Psoas muscle (tissue), 8 donors: ENCODE measurements around the gene INSR. TPM values are rescaled to one million over a fixed set of nuclear protein-coding genes. Genes with fewer than 3 reads are reported as not detected.

Experiments used
- ATAC-seq, 4 donors: fragments of 200-7000 bp; cut with Tn5 transposase; one replicate each; pipeline ENCODE4 v1.9.1; 2020; ENCODE audit warnings: moderate library complexity in 3 of 4, mild to moderate bottlenecking in 2 of 4
- DNase-seq, 2 donors: peaks; one replicate each; pipeline ENCODE4 v3.0.0-alpha.2; 2020
- H3K27ac ChIP-seq: fragments of 200-600 bp; one replicate; pipeline ENCODE4 v1.8.0; 2022
- H3K27me3 ChIP-seq, 3 donors: fragments of 200-600 bp in 1 of 3; one replicate each; pipeline versions ENCODE4 v1.6.1 to v1.8.0; 2013 to 2022; ENCODE audit warnings: low read length in 2 of 3, mild to moderate bottlenecking in 2 of 3, moderate library complexity in 1 of 3; ENCODE audit not compliant: insufficient read depth in 3 of 3
- H3K36me3 ChIP-seq, 2 donors: fragments of 200-600 bp in 1 of 2; one replicate each; pipeline versions ENCODE4 v1.6.1 to v1.8.0; 2013 to 2022; ENCODE audit warnings: low read depth in 1 of 2, mild to moderate bottlenecking in 1 of 2, moderate library complexity in 1 of 2; ENCODE audit not compliant: insufficient read depth in 1 of 2
- H3K4me1 ChIP-seq: fragments of 200-600 bp; one replicate; pipeline ENCODE4 v1.8.0; 2022
- H3K4me3 ChIP-seq: fragments of 200-600 bp; one replicate; pipeline ENCODE4 v1.8.0; 2022; ENCODE audit warnings: mild to moderate bottlenecking
- H3K9me3 ChIP-seq: fragments of 200-600 bp; one replicate; pipeline ENCODE4 v1.8.0; 2022
- WGBS, 3 donors: extraction: QIAGEN DNeasy Blood & Tissue Kit; methylation state at CpG; one replicate each; pipeline versions ENCODE4 v1.1.6 to v1.1.7; 2013; 5-methylcytosine and 5-hydroxymethylcytosine counted together
- intact Hi-C, 2 donors: fragments of 100-400 bp; cut with DNase I; formaldehyde crosslinking; loops; one replicate each; pipeline versions ENCODE4 v1.11.0 to v1.14.2; 2022
- polyA plus RNA-seq, 3 donors: library from polyadenylated mRNA; stranded (reverse); fragments of 200-250 nt; gene quantifications; one replicate each; pipeline ENCODE4 v1.2.3, GENCODE V29; 2013
- total RNA-seq, 4 donors: library from RNA; stranded (reverse); fragmentation: NEBNext Ultra II Directional in 2 of 4; extraction: Animal tissue kit (Norgen Biotek cat#: 25700) in 2 of 4; gene quantifications; one replicate each; pipeline versions ENCODE4 v1.2.1 to v1.2.4, GENCODE V29; 2021 to 2023
- TF ChIP-seq, protein P1 (sequence below): fragments of 200-600 bp; IDR thresholded peaks from one replicate; pipeline ENCODE4 v1.8.0; 2022; ENCODE audit warnings: antibody characterized with exemption
- donor health status: healthy with polysubstance abuse.
- donor health status: DM: no; HTN: no; CAD: no; lungs with moderate emphysema.
- donor health status: Bipolar disorder and iron deficiency.
- donor health status: healthy.
- donor health status: DM: yes; HTN: yes; CAD: no.
- donor health status: DM: no; HTN: no; CAD: no.
- donor health status: DM: no; HTN: no; CAD: no.
- donor health status: DM: yes; HTN: yes; CAD: no.

INSR gene
- total and polyA plus RNA-seq, 7 donors: 3.7 to 95.1 (median 48.5) TPM

DNA sequence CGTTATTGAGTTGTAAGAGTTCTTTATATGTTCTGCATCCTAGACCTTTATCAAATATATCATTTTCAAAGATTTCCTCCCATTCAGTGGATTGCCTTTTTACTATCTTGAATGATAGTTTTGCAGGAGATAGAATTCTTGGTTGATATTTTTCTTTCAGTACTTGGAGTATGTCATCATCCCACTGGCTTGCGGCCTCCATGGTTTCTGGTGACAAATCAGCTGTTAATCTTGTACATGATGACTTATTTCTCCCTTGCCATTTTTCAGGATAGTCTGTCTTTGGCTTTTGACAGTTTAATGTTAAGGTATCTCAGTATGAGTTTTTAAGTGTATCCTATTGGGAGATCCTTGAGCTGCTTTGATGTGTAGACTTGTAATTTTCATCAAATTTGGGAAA lies 216.2 kb downstream of the INSR start:
- ATAC-seq (no peak), DNase-seq (no peak)
- Histone ChIP-seq H3K4me1 (no peaks in the 10 kb centered on the region), H3K27ac (no peak overlapping the region), H3K36me3 (peaks cover 47 to 99% of the 10 kb centered on the region in 2 donors), H3K4me3 (no peak overlapping the region), H3K9me3 (peaks cover 56% of the 10 kb centered on the region), H3K27me3 (no peaks in the 10 kb centered on the region)
- TF ChIP-seq, protein P1, sequence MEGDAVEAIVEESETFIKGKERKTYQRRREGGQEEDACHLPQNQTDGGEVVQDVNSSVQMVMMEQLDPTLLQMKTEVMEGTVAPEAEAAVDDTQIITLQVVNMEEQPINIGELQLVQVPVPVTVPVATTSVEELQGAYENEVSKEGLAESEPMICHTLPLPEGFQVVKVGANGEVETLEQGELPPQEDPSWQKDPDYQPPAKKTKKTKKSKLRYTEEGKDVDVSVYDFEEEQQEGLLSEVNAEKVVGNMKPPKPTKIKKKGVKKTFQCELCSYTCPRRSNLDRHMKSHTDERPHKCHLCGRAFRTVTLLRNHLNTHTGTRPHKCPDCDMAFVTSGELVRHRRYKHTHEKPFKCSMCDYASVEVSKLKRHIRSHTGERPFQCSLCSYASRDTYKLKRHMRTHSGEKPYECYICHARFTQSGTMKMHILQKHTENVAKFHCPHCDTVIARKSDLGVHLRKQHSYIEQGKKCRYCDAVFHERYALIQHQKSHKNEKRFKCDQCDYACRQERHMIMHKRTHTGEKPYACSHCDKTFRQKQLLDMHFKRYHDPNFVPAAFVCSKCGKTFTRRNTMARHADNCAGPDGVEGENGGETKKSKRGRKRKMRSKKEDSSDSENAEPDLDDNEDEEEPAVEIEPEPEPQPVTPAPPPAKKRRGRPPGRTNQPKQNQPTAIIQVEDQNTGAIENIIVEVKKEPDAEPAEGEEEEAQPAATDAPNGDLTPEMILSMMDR: no peak
- WGBS, 3 donors: 97 to 99% (median 97%) methylated on average over 2 of the region's 2 CpGs
- intact Hi-C loops: loop anchor here in 1 of 2 donors (10.0 kb wide), 1 partner anchor 1757 kb away; the partner anchor contains the start of genes MBD3L1 and ZNF558

- H3K36me3 ChIP-seq: peaks cover 41 to 99% of the 10 kb centered on the region in 2 donors
- H3K4me3 ChIP-seq: no peak overlapping the region
- WGBS, 3 donors: 96 to 98% (median 97%) methylated on average over 6 of the region's 6 CpGs
- no peak for ATAC-seq
- H3K4me1 ChIP-seq: no peaks in the 10 kb centered on the region
- TF ChIP-seq, protein P1: no peak
- DNase-seq: no peak
- intact Hi-C loops: loop anchor here in 1 of 2 donors (10.0 kb wide), 1 partner anchor 1759 kb away; the partner anchor contains the start of genes MBD3L1 and ZNF558
- H3K27ac ChIP-seq: no peak overlapping the region
- no peaks in the 10 kb centered on the region for H3K27me3 ChIP-seq
- H3K9me3 ChIP-seq: peaks cover 37% of the 10 kb centered on the region
Measured at GRCh38 chr19:7076151-7076550, 218.1 kb downstream of the INSR start.

DNA sequence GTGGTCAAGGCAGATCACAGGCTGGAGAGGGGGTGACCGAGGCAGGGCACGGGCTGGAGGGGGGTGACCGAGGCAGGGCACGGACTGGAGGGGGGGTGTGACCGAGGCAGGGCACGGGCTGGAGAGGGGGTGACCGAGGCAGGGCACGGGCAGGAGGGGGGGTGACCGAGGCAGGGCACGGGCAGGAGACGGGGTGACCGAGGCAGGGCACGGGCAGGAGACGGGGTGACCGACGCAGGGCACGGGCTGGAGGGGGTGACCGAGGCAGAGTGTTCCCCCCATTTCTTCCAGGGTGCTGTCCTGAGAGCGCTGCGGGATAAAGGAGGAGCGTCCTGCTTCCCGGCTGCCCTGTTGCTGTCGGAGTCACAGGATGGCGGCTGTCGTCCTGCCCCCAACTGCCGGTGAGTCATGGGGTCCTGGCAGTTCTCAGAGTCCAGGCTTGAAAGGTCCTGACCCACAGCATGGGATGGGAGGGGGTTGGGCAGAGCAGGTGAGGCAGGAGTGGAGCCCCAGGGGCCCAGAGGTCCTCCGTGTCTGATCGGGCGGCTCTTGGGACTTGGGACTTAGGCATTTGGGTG lies 219.4 kb downstream of the INSR start:
- DNase-seq (no peak), ATAC-seq (no peak)
- no peak overlapping the region for H3K27ac ChIP-seq
- WGBS, 3 donors: 97 to 99% (median 98%) methylated on average over 22 to 29 of the region's 29 CpGs
- no peaks in the 10 kb centered on the region for H3K27me3 ChIP-seq
- intact Hi-C loops: loop anchor here in 1 of 2 donors (10.0 kb wide), 1 partner anchor 1760 kb away; the partner anchor contains the start of genes MBD3L1 and ZNF558
- H3K4me1 ChIP-seq: peaks cover 7% of the 10 kb centered on the region
- no peak overlapping the region for H3K4me3 ChIP-seq
- H3K9me3 ChIP-seq: peaks cover 27% of the 10 kb centered on the region
- peaks cover 29 to 93% of the 10 kb centered on the region in 2 donors for H3K36me3 ChIP-seq
- TF ChIP-seq, protein P1: no peak

DNA sequence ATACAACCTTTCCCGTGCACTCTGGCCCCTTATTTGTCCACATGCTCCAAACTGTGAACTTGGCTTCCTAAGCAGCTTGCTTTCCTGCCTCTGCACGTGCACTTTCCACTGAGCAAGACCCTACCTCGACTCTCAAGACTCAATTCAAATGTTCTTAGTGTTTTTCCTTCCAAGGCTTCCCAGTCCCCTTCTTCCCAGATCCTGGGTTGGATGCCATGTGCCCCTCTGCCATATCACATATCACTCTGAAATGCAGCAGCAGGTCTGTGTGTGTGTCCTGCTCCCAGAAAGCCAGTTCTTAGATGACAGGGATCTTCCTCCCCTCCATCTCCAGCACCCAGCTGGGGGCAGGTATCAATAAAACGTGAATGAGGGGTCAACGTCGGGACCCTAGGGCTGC lies 221.7 kb downstream of the INSR start:
- H3K4me3 ChIP-seq: no peak overlapping the region
- H3K27ac ChIP-seq: no peak overlapping the region
- H3K4me1 ChIP-seq: peaks cover 7% of the 10 kb centered on the region
- H3K27me3 ChIP-seq: no peaks in the 10 kb centered on the region
- DNase-seq: no peak
- no peak for ATAC-seq
- 93 to 95% (median 95%) methylated on average over 6 of the region's 6 CpGs for WGBS, 3 donors
- TF ChIP-seq, protein P1: no peak
- H3K36me3 ChIP-seq: peaks cover 18 to 71% of the 10 kb centered on the region in 2 donors
- intact Hi-C loops: loop anchor here in 1 of 2 donors (10.0 kb wide), 1 partner anchor 1762 kb away; the partner anchor contains the start of genes MBD3L1 and ZNF558
- peaks cover 5% of the 10 kb centered on the region for H3K9me3 ChIP-seq
